Spleen (tissue), 11 donors: ENCODE measurements around the gene EIF4EBP2. TPM values are rescaled to one million over a fixed set of nuclear protein-coding genes. Genes with fewer than 3 reads are reported as not detected.

ENCODE experiments used
- DNase-seq: peaks from one replicate; pipeline ENCODE4 v3.0.0-alpha.2; 2020
- H3K27ac ChIP-seq, 8 donors: fragments of 200-600 bp; sonication (generic) in 7 of 8; 1 replicate in 4 of 8; 2 replicates in 4 of 8; pipeline versions ENCODE4 v1.5.0 to v1.8.0; 2016 to 2021; ENCODE audit warnings: inconsistent platforms in 4 of 8, mild to moderate bottlenecking in 4 of 8, moderate library complexity in 1 of 8
- H3K27me3 ChIP-seq, 7 donors: fragments of 200-600 bp; sonication (generic) in 6 of 7; replicated peaks in 1 of 7; 1 replicate in 4 of 7; 2 replicates in 3 of 7; pipeline versions ENCODE4 v1.5.0 to v1.8.0; 2016 to 2021; ENCODE audit warnings: inconsistent platforms in 3 of 7, mild to moderate bottlenecking in 1 of 7
- H3K36me3 ChIP-seq, 6 donors: fragments of 200-600 bp; sonication (generic) in 5 of 6; 1 replicate in 4 of 6; 2 replicates in 2 of 6; pipeline versions ENCODE4 v1.5.0 to v1.8.0; 2016 to 2021; ENCODE audit warnings: inconsistent platforms in 2 of 6
- H3K4me1 ChIP-seq, 6 donors: fragments of 200-600 bp; sonication (generic) in 5 of 6; 1 replicate in 3 of 6; 2 replicates in 3 of 6; pipeline versions ENCODE4 v1.5.0 to v1.8.0; 2016 to 2021; ENCODE audit warnings: inconsistent platforms in 3 of 6
- H3K4me3 ChIP-seq, 8 donors: fragments of 200-600 bp; sonication (generic) in 7 of 8; 1 replicate in 4 of 8; 2 replicates in 4 of 8; pipeline versions ENCODE4 v1.5.0 to v1.8.0; 2016 to 2021; ENCODE audit warnings: inconsistent platforms in 4 of 8, mild to moderate bottlenecking in 4 of 8, moderate library complexity in 2 of 8
- H3K9me3 ChIP-seq, 8 donors: fragments of 200-600 bp; sonication (generic) in 7 of 8; 1 replicate in 4 of 8; 2 replicates in 4 of 8; pipeline versions ENCODE4 v1.5.0 to v1.8.0; 2016 to 2021; ENCODE audit warnings: inconsistent platforms in 4 of 8
- CTCF ChIP-seq, 11 experiments: fragments of 200-600 bp in 7 of 11; fragments of 450-650 bp in 4 of 11; sonication (generic) in 4 of 11; IDR thresholded peaks in 8 of 11; conservative IDR thresholded peaks in 3 of 11; 1 replicate in 7 of 11; 2 replicates in 4 of 11; pipeline versions ENCODE4 v1.4.0 to v1.8.0; 2016 to 2021; ENCODE audit warnings: antibody characterized with exemption in 11 of 11, inconsistent platforms in 4 of 11, mild to moderate bottlenecking in 1 of 11
- POLR2A ChIP-seq, 3 donors: fragments of 450-650 bp; IDR thresholded peaks; one replicate each; pipeline ENCODE4 v1.5.1; 2017; ENCODE audit warnings: antibody characterized with exemption in 3 of 3, mild to moderate bottlenecking in 1 of 3
- POLR2AphosphoS5 ChIP-seq, 3 donors: sonication (generic); formaldehyde crosslinking; IDR thresholded peaks; one replicate each; pipeline ENCODE4 v1.5.1; 2017; ENCODE audit warnings: antibody characterized with exemption in 3 of 3
- WGBS, 5 donors: extraction: QIAGEN DNeasy Blood & Tissue Kit in 3 of 5; methylation state at CpG; one replicate each; pipeline versions ENCODE4 v1.1.5 to v1.1.7; 2013 to 2018; 5-methylcytosine and 5-hydroxymethylcytosine counted together
- intact Hi-C: fragments of 100-400 bp; cut with DNase I; formaldehyde crosslinking; loops from one replicate; pipeline ENCODE4 v1.15.0; 2023; ENCODE audit warnings: low total_unique reads
- polyA plus RNA-seq, 3 donors: library from polyadenylated mRNA; stranded (reverse); fragments of 200-250 nt; gene quantifications; one replicate each; pipeline ENCODE4 v1.2.1, GENCODE V29; 2013
- total RNA-seq, 7 donors: library from RNA; depleted of rRNA in 3 of 7; stranded (reverse); fragments of >200 nt in 3 of 7; fragmentation: NEBNext Ultra II Directional in 4 of 7; extraction: Animal tissue kit (Norgen Biotek cat#: 25700) in 4 of 7; gene quantifications; one replicate each; pipeline versions ENCODE4 v1.1.0 to v1.2.1, GENCODE V29; 2016 to 2021
- donor health status: healthy with polysubstance abuse.
- donor health status: DM: no; HTN: no; CAD: no; lungs with moderate emphysema.
- donor health status: DM: no; HTN: no; CAD: no.
- donor health status: Bipolar disorder and iron deficiency.
- donor health status: healthy.
- donor health status: DM: no; HTN: no; CAD: no.
- donor health status: DM: yes; HTN: yes; CAD: no.

The EIF4EBP2 gene
- total and polyA plus RNA-seq, 10 donors: 12.5 to 82.5 (median 57.5) TPM

GRCh38 chr10:70475661-70476060 is 71.7 kb downstream of the EIF4EBP2 start:
- whole genome bisulfite sequencing, 5 donors: 90 to 94% (median 92%) methylated on average over 8 of the region's 8 CpGs
- Histone ChIP-seq H3K4me1 (peaks cover 23 to 57% (median 41%) of the 10 kb centered on the region in 6 donors), H3K4me3 (no peak overlapping the region), H3K36me3 (no peaks in the 10 kb centered on the region), H3K27ac (no peak overlapping the region), H3K27me3 (peaks cover 0 to 24% (median 6%) of the 10 kb centered on the region in 7 donors), H3K9me3 (no peaks in the 10 kb centered on the region)
- no peak for TF ChIP-seq CTCF (IDR thresholded peaks at IDR 0.05 in 8 of 11, conservative IDR thresholded peaks at IDR 0.05 in 3 of 11)
- TF ChIP-seq POLR2AphosphoS5 (IDR thresholded peaks at IDR 0.05): no peak
- TF ChIP-seq POLR2A (IDR thresholded peaks at IDR 0.05): no peak
- no peak for DNase-seq
- intact Hi-C loops: no loop called here

GRCh38 chr10:70476249-70477035 is 72.5 kb downstream of the EIF4EBP2 start:
- DNase-seq: no peak
- H3K9me3 ChIP-seq: no peaks in the 10 kb centered on the region
- peaks cover 29 to 65% (median 48%) of the 10 kb centered on the region in 6 donors for H3K4me1 ChIP-seq
- H3K4me3 ChIP-seq: no peak overlapping the region
- H3K36me3 ChIP-seq: no peaks in the 10 kb centered on the region
- TF ChIP-seq POLR2A (IDR thresholded peaks at IDR 0.05): no peak
- TF ChIP-seq POLR2AphosphoS5 (IDR thresholded peaks at IDR 0.05): no peak
- TF ChIP-seq CTCF (IDR thresholded peaks at IDR 0.05 in 8 of 11, conservative IDR thresholded peaks at IDR 0.05 in 3 of 11): no peak
- intact Hi-C loops: no loop called here
- H3K27me3 ChIP-seq: peaks cover 0 to 24% (median 6%) of the 10 kb centered on the region in 7 donors
- no peak overlapping the region for H3K27ac ChIP-seq
- 64 to 80% (median 71%) methylated on average over 6 to 7 of the region's 7 CpGs for WGBS, 5 donors

GRCh38 chr10:70477661-70478162 is 73.8 kb downstream of the EIF4EBP2 start:
- Histone ChIP-seq H3K36me3 (no peaks in the 10 kb centered on the region), H3K27me3 (peaks cover 0 to 24% (median 6%) of the 10 kb centered on the region in 7 donors), H3K27ac (peak overlapping the region in 4 of 8 donors; percentile 75 to 85 (median 80)), H3K4me3 (peak overlapping the region; percentile 47 to 85 (median 59)), H3K9me3 (no peaks in the 10 kb centered on the region), H3K4me1 (peaks cover 41 to 71% (median 55%) of the 10 kb centered on the region in 6 donors)
- intact Hi-C loops: no loop called here
- peak; percentile 88 for DNase-seq
- TF ChIP-seq POLR2A (IDR thresholded peaks at IDR 0.05): no peak
- no peak for TF ChIP-seq CTCF (IDR thresholded peaks at IDR 0.05 in 8 of 11, conservative IDR thresholded peaks at IDR 0.05 in 3 of 11)
- peak in 2 of 3 donors; percentile 4 to 27 for TF ChIP-seq POLR2AphosphoS5 (IDR thresholded peaks at IDR 0.05)
- WGBS, 5 donors: 6 to 12% (median 7%) methylated on average over 20 to 27 of the region's 27 CpGs

Other genes with a start within 250 kb of the EIF4EBP2 start
- gene SAR1A, start 233.6 kb upstream of the EIF4EBP2 start, total RNA-seq: 100 to 1,000 TPM in 1 of 7 donors, 10 to 100 TPM in 6; 63.6 to 107 (median 79.5) TPM
- 10 to 100 TPM; 27.3 to 33.2 (median 28.4) TPM for gene SAR1A, start 233.6 kb upstream of the EIF4EBP2 start, polyA plus RNA-seq
- 10 to 100 TPM; 54.8 to 83.3 (median 75.5) TPM for gene PPA1, start 170.7 kb upstream of the EIF4EBP2 start, total RNA-seq
- 100 to 1,000 TPM; 120 to 133 (median 121) TPM for gene PPA1, start 170.7 kb upstream of the EIF4EBP2 start, polyA plus RNA-seq
- under 1 TPM in 5 of 7 donors, not detected in 2; 0.06 to 0.63 (median 0.09) TPM for gene NPFFR1, start 120.1 kb upstream of the EIF4EBP2 start, total RNA-seq
- gene NPFFR1, start 120.1 kb upstream of the EIF4EBP2 start, polyA plus RNA-seq: under 1 TPM; under 0.01 to 0.15 (median 0.06) TPM
- gene LRRC20, start 21.5 kb upstream of the EIF4EBP2 start, total RNA-seq: 1 to 10 TPM; 2.4 to 4.9 (median 3.9) TPM
- gene LRRC20, start 21.5 kb upstream of the EIF4EBP2 start, polyA plus RNA-seq: 1 to 10 TPM; 1.6 to 3.6 (median 2.9) TPM
- not detected for gene NODAL, start 37.5 kb downstream of the EIF4EBP2 start, total RNA-seq
- not detected for gene NODAL, start 37.5 kb downstream of the EIF4EBP2 start, polyA plus RNA-seq
- gene PALD1, start 74.6 kb downstream of the EIF4EBP2 start, total RNA-seq: 10 to 100 TPM in 6 of 7 donors, 1 to 10 TPM in 1; 8.5 to 27.8 (median 20.5) TPM
- gene PALD1, start 74.6 kb downstream of the EIF4EBP2 start, polyA plus RNA-seq: 10 to 100 TPM in 2 of 3 donors, 1 to 10 TPM in 1; 7.7 to 19.7 (median 16.8) TPM
- gene PRF1, start 198.6 kb downstream of the EIF4EBP2 start, total RNA-seq: 10 to 100 TPM; 41.5 to 79.6 (median 56.8) TPM
- 10 to 100 TPM in 1 of 3 donors, 1 to 10 TPM in 2; 6.6 to 11.3 (median 7.0) TPM for gene PRF1, start 198.6 kb downstream of the EIF4EBP2 start, polyA plus RNA-seq